ENCODE measurements around the gene TRIM44.
A peak's percentile ranks its signal among the peaks of the same experiment; 100 is the strongest.

Gene TRIM44

DNA sequence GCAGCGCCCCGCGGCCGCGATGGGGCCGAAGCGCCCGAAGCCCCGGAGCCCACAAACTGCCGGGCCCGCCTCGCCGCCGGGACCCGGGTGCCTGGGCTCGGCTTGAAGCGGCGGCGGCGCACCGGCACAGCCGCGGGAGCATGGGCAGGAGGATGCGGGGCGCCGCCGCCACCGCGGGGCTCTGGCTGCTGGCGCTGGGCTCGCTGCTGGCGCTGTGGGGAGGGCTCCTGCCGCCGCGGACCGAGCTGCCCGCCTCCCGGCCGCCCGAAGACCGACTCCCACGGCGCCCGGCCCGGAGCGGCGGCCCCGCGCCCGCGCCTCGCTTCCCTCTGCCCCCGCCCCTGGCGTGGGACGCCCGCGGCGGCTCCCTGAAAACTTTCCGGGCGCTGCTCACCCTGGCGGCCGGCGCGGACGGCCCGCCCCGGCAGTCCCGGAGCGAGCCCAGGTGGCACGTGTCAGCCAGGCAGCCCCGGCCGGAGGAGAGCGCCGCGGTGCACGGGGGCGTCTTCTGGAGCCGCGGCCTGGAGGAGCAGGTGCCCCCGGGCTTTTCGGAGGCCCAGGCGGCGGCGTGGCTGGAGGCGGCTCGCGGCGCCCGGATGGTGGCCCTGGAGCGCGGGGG lies 44.0 kb upstream of the TRIM44 start:
- TF ChIP-seq, protein P1, sequence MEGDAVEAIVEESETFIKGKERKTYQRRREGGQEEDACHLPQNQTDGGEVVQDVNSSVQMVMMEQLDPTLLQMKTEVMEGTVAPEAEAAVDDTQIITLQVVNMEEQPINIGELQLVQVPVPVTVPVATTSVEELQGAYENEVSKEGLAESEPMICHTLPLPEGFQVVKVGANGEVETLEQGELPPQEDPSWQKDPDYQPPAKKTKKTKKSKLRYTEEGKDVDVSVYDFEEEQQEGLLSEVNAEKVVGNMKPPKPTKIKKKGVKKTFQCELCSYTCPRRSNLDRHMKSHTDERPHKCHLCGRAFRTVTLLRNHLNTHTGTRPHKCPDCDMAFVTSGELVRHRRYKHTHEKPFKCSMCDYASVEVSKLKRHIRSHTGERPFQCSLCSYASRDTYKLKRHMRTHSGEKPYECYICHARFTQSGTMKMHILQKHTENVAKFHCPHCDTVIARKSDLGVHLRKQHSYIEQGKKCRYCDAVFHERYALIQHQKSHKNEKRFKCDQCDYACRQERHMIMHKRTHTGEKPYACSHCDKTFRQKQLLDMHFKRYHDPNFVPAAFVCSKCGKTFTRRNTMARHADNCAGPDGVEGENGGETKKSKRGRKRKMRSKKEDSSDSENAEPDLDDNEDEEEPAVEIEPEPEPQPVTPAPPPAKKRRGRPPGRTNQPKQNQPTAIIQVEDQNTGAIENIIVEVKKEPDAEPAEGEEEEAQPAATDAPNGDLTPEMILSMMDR (IDR thresholded peaks at IDR 0.05; ENCODE audit: low read depth, low read length, missing control alignments) = no peak
- peak overlapping the region; percentile 44 for H3K4me3 ChIP-seq (ENCODE audit: low read depth, low read length)
- no peak for DNase-seq (ENCODE audit: low read depth)

DNA sequence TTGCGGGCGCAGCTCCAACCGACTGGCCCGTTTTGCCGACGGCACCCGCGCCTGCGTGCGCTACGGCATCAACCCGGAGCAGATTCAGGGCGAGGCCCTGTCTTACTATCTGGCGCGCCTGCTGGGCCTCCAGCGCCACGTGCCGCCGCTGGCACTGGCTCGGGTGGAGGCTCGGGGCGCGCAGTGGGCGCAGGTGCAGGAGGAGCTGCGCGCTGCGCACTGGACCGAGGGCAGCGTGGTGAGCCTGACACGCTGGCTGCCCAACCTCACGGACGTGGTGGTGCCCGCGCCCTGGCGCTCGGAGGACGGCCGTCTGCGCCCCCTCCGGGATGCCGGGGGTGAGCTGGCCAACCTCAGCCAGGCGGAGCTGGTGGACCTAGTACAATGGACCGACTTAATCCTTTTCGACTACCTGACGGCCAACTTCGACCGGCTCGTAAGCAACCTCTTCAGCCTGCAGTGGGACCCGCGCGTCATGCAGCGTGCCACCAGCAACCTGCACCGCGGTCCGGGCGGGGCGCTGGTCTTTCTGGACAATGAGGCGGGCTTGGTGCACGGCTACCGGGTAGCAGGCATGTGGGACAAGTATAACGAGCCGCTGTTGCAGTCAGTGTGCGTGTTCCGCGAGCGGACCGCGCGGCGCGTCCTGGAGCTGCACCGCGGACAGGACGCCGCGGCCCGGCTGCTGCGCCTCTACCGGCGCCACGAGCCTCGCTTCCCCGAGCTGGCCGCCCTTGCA lies 43.3 kb upstream of the TRIM44 start:
- no peak for DNase-seq (ENCODE audit: low read depth)
- TF ChIP-seq, protein P1 (IDR thresholded peaks at IDR 0.05; ENCODE audit: low read depth, low read length, missing control alignments) = no peak
- peak overlapping the region; percentile 44 for H3K4me3 ChIP-seq (ENCODE audit: low read depth, low read length)

DNA sequence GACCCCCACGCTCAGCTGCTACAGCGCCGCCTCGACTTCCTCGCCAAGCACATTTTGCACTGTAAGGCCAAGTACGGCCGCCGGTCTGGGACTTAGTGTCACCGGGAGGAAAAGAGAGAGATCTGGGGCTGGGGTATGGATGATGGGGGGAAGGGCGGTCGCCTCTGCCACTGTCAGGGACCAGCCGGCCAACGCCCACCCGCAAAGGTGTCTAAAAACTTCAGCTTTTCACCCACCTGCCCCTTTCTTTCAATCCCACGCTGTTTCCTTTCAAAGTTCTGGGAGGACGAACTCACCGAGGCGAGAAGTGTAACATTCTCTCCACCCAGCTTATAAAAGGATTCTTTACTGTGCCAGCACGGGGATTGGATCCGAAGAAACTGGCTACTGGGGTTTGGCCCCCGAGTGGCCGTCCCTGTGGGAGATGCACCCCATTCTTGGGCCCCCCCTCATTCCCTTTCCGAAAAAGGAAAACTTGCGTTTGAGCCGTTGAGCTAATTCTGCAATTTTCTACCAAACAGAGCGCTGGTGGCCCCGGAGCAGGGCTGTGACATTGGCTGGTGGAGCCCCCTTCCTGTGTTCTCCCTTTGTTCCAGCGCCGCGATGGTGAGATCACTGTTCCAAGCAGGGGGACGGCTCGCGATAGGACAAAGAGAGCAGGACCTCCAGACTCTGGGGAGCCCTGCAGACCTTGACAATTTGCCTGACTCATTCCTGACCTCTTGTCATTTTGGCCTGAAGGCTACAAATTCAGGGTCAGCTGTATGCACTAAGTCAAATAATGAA lies 42.5 kb upstream of the TRIM44 start:
- no peak for DNase-seq (ENCODE audit: low read depth)
- peak overlapping the region; percentile 44 for H3K4me3 ChIP-seq (ENCODE audit: low read depth, low read length)
- TF ChIP-seq, protein P1 (IDR thresholded peaks at IDR 0.05; ENCODE audit: low read depth, low read length, missing control alignments) = no peak

DNA sequence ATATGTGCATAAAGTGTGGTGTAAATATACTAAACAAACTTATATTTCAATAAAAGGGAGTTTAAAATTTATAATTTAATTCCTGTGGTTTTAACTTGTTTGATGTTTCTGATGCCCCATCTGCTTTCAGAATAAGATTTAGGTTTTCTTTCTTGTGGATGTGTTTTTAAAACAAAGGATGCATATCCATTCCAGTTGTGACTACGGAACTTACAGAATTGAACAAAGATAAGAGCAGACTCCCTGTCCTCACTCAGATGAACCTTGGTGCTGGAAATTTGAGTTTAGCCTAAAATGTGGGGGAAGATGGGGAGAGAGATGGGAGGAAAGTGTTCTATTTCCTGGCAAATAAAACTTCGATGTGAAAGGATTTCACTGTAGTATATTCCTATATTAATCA lies 41.8 kb upstream of the TRIM44 start:
- no peak overlapping the region for H3K4me3 ChIP-seq (ENCODE audit: low read depth, low read length)
- no peak for DNase-seq (ENCODE audit: low read depth)
- TF ChIP-seq, protein P1 (IDR thresholded peaks at IDR 0.05; ENCODE audit: low read depth, low read length, missing control alignments) = no peak

DNA sequence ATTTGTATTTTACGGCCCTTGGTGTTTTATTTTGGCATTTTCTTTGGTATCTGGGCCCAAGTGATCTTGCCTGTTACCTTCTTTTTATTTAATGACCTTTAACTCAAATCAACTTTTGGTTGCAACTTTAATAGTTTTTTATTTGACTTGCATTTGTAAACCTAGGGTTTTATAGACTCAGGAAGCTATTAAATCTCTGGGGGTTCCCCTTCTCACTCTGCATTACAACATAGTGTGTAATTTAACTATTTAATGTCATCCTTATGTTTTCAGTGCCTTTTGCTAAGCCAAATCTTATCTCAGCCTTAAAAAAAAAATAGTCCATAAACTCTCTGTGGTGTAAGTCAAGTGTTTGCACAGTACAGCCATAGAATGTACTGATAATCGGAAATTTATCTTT lies 41.0 kb upstream of the TRIM44 start:
- TF ChIP-seq, protein P1 (IDR thresholded peaks at IDR 0.05; ENCODE audit: low read depth, low read length, missing control alignments) = no peak
- DNase-seq (ENCODE audit: low read depth) = no peak
- H3K4me3 ChIP-seq (ENCODE audit: low read depth, low read length) = no peak overlapping the region

DNA sequence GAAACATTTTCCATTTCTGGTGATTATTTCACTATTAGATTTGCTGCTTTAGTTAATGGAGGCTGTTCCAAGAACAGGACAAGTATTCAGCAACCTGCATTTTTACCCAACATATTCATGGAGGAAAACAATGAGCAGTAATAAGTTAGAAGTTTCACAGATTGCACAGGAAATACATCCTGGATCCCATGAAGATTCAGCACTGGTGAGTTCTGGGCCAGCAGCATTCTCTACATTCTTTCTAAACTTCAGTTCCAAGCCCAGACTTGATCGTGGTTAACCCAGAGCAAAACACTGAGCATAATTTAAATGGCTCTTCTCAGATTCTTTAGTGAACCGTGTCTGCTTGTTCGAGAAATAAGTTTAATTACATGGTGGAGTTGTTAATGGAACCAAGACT lies 40.5 kb upstream of the TRIM44 start:
- H3K4me3 ChIP-seq (ENCODE audit: low read depth, low read length) = no peak overlapping the region
- TF ChIP-seq, protein P1 (IDR thresholded peaks at IDR 0.05; ENCODE audit: low read depth, low read length, missing control alignments) = no peak
- no peak for DNase-seq (ENCODE audit: low read depth)

Data from GM12864 (cell line).